ENCODE results near the gene SLC24A3.

- TF ChIP-seq CTCF (IDR thresholded peaks at IDR 0.05) (no peak), POLR2A (IDR thresholded peaks at IDR 0.05) (no peak)
Measured at GRCh38 chr20:19760371-19760721, 547.9 kb downstream of the SLC24A3 start.
